OCI-M1 (cell line): ENCODE data around the gene GALM.

Source experiments
- DNase-seq: peaks from one replicate; lab custom pipeline; 2025; lab: John Stamatoyannopoulos, UW

GALM gene

GRCh38 chr2:38765551-38765950 is 99.6 kb downstream of the GALM start:
- no peak for DNase-seq

GRCh38 chr2:38771632-38772031 is 105.7 kb downstream of the GALM start:
- DNase-seq: no peak

GRCh38 chr2:38775097-38775920 is 109.4 kb downstream of the GALM start:
- DNase-seq: no peak

- no peak for DNase-seq
Observed at GRCh38 chr2:38775921-38776225, 110.0 kb downstream of the GALM start.

GRCh38 chr2:38776531-38776930 is 110.6 kb downstream of the GALM start:
- no peak for DNase-seq

- DNase-seq: no peak
Observed at GRCh38 chr2:38778687-38779082, 112.8 kb downstream of the GALM start.

- DNase-seq: no peak
Observed at GRCh38 chr2:38783586-38783985, 117.7 kb downstream of the GALM start.
